PFSK-1 (cell line): Measurements from ENCODE around the gene PSMA8.

ENCODE experiments used
- FOXP2 ChIP-seq: optimal IDR thresholded peaks from 2 replicates; pipeline ENCODE3; 2011; ENCODE audit warnings: borderline replicate concordance, control low read depth, inconsistent platforms; ENCODE audit not compliant: insufficient read depth; ENCODE audit errors: extremely low read length, extremely low read depth
- POLR2AphosphoS5 ChIP-seq: IDR thresholded peaks from 2 replicates; pipeline ENCODE4 v1.6.1; 2012; ENCODE audit warnings: low read depth, mild to moderate bottlenecking, control low read depth, low read length, moderate library complexity
- REST ChIP-seq, 2 experiments: IDR thresholded peaks; 2 replicates each; pipeline versions ENCODE4 v1.6.1 to v1.8.0; 2011 to 2012; ENCODE audit warnings: low read depth in 2 of 2, low read length in 2 of 2, control low read depth in 1 of 2, inconsistent platforms in 1 of 2, mild to moderate bottlenecking in 1 of 2, moderate library complexity in 1 of 2; ENCODE audit not compliant: insufficient read depth in 1 of 2
- SIN3A ChIP-seq: IDR thresholded peaks from 2 replicates; pipeline ENCODE4 v1.6.1; 2012; ENCODE audit warnings: mild to moderate bottlenecking, low read length, moderate library complexity, borderline replicate concordance; ENCODE audit not compliant: insufficient read depth
- TAF1 ChIP-seq: IDR thresholded peaks from 2 replicates; pipeline ENCODE4 v1.6.1; 2012; ENCODE audit warnings: low read length, control low read depth, borderline replicate concordance; ENCODE audit not compliant: insufficient read depth

- TF ChIP-seq POLR2AphosphoS5 (no peak), SIN3A (no peak), REST (IDR thresholded peaks at IDR 0.05; ENCODE audit: insufficient read depth in 1 of 2, low read depth in 2 of 2, low read length in 2 of 2) (no peak), TAF1 (no peak), FOXP2 (no peak)
Measured at GRCh38 chr18:26233208-26233607, 99.5 kb downstream of the PSMA8 start.
